HG03442 (cell line): ENCODE data around the gene GPR75.

ENCODE experiments used
- ATAC-seq: cut with Tn5 transposase; IDR thresholded peaks from one replicate; pipeline ENCODE4 v1.9.1; 2021; ENCODE audit warnings: mild to moderate bottlenecking, moderate library complexity; ENCODE audit not compliant: unreplicated experiment

Gene GPR75

DNA sequence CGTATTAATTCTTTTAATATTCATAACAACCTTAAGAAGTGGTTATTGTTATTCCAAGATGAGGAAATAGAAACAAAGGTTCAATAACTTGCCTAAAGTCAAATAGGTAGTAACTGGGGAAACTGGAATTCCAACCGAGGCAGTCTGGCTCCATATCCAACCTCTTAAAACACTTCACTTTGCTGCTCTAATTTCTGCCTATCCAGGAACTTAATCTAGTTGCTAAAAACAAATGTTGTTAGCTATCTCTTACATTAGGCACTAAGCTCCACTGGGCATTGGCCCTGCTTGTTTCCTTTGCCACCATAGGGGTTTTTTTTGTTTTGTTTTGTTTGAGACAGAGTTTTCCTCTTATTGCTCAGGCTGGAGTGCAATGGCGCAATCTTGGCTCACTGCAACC, 48.2 kb downstream of the GPR75 start:
- ATAC-seq: no peak
